HG02938 (cell line): ENCODE results near the gene SIMC1.
"Not testable (repeated sequence)": the region's sequence is repeated elsewhere in the genome, so short reads cannot be mapped to it uniquely, and the experiment has no call there.

Experiments
- ATAC-seq: cut with Tn5 transposase; IDR thresholded peaks from one replicate; pipeline ENCODE4 v1.9.1; 2021; ENCODE audit warnings: mild to moderate bottlenecking, moderate library complexity; ENCODE audit not compliant: unreplicated experiment

The SIMC1 gene

DNA sequence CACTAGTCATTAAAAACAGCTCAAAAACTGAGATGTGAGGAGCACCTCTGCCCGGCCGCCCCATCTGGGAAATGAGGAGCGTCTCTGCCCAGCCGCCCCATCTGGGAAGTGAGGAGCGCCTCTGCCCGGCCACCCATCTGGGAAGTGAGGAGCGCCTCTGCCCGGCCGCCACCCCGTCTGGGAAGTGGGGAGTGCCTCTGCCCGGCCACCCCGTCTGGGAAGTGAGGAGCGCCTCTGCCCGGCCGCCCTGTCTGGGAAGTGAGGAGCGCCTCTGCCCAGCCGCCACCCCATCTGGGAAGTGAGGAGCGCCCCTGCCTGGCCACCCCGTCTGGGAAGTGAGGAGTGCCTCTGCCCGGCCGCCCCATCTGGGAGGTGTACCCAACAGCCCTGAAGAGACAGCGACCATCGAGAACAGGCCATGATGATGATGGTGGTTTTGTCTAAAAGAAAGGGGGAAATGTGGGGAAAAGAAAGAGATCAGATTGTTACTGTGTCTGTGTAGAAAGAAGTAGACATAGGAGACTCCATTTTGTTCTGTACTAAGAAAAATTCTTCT, 23.7 kb upstream of the SIMC1 start:
- ATAC-seq, result not testable (repeated sequence)

DNA sequence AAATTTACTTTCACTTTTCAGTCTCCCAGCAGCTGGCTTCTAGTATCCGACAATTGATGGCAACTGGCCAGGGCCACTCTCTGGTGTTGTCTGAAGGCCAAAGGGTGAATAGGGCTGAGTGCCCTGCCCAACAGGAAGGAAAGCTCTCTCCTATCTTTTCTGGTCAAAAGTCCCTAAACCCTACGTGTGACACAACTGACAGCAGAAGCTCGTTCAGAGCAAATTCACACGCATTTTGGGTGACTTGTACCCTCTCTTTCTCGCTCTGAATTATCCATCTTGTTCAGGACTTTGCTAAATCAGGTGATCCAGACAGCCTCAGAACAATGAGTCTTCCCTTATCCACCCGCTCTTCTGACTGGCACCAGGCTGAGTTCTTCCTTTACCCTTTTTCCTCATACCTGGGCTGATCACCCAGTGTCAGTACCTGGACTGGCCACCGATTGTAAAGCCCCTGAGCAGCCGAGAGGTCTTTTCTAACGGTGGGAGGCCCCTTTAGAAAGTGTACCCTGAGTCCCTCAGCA, 21.8 kb upstream of the SIMC1 start:
- not testable (repeated sequence) for ATAC-seq

DNA sequence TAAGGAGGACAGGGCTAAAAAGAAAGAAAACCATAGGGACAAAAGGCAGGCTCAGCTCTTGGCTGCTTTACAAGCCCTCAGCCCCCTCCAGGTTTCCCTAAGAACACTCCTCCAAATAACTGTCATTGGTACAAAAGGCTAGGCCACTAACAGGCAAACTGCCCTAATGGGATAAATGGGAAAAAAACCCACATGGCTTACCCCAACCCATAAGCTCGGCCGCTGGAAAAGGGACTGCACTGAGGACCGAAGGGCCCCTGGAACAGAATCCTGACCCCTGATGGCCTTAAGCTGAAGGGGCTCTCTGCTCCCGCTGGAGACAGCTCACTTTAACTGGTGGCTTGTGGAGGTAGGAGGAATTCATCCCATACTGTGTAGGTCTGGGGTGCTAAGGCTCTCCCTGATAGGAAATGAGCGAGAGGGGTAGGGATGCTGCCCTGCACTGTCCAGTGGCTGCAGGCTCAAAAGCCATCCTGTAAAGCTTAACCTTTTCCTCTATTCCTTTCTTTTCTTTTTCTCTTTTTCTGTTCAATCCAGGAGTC, 21.0 kb upstream of the SIMC1 start:
- not testable (repeated sequence) for ATAC-seq

DNA sequence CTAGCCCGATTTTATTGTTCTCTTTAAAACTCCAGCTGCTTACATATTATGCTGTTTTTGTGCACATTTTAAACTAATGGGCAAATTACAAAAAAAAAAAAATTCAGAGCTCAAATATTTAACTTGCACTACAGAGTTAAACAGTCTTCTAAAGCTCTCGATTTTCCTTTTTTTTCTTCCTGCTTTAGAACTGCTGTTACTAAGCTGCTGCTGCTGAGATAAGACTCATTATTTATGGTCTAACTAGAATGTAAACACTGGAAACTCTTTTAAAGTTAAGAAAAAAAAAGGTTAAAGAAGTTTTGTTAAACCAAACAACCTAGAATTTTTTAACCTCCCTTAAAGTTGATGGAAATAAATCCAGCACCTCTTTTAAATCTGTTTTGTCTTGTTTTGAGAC, 20.5 kb upstream of the SIMC1 start:
- ATAC-seq, result not testable (repeated sequence)

DNA sequence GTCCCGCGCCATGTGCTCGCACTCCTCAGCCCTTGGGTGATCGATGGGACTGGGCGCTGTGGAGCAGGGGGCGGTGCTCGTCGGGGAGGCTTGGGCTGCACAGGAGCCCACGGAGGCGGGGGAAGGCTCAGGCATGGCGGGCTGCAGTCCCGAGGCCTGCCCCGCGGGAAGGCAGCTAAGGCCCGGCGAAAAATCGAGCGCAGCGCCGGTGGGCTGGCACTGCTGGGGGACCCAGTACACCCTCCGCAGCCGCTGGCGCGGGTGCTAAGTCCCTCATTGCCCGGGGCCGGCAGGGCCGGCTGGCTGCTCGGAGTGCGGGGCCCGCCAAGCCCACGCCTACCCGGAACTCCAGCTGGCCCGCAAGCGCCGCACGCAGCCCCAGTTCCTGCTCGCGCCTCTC, 16.2 kb upstream of the SIMC1 start:
- ATAC-seq, result not testable (repeated sequence)

DNA sequence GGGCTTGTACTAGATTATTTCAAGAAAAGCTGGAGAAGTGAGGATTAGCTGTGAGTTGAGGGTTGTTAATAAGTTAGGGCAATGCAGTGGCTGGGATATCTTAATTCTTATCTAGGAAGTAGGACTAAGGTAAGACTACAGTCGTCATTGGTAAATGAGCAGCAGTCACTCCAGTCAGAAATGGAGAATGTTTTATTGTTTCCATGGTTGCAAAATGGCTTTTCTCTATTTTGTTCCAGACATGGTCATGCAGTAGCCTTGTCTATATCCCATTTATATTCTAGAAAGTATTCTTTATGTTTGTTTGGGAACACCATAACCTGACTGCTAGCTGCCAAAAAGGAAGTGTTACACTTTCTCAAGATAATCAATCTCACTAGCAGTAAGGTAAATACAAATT, 9.9 kb upstream of the SIMC1 start:
- ATAC-seq, result not testable (repeated sequence)

DNA sequence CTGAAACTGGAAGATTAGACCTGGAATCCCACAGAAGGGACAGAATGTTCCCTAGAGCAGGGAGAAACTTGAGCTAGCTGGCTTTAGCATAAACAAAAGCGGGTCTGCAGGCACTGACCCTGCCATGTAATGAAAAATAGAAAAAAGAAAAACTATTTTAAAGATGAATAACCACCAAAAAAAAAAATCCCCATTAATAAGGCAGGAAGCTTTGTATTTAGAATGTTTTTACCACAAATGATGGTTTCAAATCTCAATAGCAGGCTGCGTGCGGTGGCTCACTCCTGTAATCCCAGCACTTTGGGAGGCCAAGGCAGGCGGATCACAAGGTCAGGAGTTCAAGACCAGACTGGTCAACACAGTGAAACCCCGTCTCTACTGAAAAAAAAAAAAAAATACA, 5.0 kb upstream of the SIMC1 start:
- not testable (repeated sequence) for ATAC-seq

DNA sequence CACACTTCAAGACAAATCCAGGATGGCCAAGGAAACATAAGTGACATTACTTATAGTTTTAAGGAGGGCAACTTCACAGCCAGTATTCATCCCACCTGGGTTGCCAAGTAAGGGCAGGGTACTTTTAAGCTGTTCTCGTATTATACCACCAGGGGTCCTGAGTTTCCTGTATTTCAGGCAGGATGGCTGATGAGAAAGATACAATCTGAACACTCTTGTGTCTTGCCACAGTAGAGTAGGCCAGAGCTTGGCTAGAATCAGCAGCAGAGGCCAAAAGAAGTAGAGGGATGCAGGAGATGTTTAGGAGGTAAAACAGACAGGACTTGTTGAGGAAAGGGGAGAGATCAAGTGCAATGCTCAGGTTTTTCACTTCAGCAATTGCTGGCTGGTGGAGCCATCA, 3.1 kb upstream of the SIMC1 start:
- ATAC-seq, result not testable (repeated sequence)

DNA sequence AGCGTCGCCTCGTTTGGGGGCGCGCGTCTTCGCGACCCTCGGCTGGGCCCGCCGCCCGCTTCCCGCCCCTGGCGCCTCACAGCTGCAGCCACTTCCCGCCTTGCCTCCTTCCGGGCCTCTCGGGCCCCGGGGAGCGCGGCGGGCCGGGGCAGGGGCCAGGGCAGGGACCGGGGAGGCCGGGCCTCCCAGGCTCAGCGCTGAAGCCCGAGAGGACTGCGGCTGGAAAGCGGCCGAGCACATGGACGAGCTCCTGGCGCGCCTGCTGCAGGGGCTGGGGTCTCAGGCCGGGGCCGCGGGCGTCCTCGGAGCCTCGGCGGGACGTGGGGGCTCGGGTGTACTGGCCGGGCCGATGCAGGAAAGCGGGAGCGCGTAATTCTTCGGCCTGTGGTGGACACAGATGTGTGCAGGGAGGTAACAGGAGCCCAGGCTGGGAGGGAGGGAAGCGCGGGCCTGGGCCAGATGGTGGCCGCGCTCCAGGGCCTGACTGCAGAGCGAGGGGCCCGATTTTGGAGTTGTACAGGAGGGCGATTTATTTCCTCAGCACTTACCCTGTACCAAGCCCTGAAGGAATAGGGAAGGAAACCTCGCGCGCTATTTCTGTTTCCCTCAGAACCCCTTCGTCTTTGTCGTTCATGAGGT, 540 bp downstream of the SIMC1 start:
- ATAC-seq, result peak; percentile 30

DNA sequence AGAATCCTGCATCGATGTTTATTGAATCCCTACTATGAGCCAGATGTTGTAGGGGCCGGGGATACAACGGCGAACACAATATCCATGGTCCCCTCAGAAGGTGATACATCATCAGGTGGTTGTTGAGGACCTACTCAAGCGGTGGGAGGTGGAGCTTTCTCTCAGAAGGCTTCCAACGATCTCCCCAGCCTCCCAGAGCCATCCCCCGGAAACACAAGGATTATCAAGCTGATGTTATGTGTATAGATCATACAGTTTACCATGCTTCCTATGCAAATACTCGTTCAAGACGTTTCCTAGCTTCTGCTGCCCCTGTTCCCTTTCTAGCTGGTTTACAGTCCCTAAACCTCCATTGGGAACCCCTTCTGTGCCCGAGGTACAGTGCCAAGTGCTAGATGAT, 1.1 kb downstream of the SIMC1 start:
- not testable (repeated sequence) for ATAC-seq

DNA sequence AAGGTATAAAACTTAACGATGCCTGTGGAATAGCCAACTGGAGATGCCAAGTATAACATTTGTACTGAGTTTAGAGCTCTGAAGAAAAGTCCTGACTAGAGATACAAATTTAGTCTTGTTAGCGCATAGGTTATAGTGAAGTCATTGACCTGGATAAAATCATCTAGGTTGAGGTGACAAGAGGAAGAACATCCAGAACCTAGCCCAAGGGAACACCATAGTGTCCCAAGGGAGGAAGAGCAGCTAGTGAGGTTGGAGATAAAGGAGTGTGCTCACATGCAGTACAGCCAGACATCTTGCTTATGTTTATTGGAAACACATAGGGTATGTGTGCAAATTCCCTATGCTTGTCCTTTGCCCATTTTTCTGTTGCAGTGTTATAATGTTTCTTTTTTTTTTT, 6.1 kb downstream of the SIMC1 start:
- ATAC-seq, result not testable (repeated sequence)

DNA sequence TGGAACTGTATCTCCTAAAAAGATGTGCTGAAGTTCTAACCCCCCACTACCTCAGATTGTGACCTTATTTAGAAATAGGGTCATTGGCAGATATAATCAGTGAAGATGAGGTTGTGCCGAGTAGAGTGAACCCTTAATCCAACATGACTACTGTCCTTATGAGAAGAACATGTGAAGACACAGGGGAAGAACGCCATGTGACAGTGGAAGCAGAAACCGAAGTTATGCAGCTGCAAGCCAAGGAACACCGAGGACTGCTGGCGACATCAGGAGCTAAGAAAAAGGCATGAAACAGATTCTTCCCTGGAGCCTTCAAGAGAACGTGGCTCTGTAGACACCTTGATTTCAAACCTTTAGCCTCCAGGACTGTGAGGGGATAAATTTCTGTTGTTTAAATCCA, 6.8 kb downstream of the SIMC1 start:
- ATAC-seq, result not testable (repeated sequence)

DNA sequence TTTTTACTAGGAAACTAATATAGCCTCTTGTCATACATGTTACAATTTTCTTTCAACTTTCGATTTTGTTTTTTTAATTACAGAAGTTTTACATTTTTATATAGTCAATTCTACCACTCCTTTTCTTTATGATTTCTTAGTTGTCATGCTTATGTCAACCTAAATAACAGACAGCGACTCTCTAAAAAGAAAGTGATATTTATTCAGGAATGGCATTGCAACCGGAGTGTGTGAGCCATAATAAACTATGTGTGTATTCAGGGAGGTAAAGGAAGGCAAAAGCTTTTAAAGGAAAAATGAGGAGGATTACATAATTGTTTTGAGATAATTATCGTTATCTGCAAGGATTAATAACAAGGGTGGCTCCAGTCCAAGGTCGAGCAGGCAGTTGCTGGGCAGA, 7.3 kb downstream of the SIMC1 start:
- ATAC-seq, result not testable (repeated sequence)

DNA sequence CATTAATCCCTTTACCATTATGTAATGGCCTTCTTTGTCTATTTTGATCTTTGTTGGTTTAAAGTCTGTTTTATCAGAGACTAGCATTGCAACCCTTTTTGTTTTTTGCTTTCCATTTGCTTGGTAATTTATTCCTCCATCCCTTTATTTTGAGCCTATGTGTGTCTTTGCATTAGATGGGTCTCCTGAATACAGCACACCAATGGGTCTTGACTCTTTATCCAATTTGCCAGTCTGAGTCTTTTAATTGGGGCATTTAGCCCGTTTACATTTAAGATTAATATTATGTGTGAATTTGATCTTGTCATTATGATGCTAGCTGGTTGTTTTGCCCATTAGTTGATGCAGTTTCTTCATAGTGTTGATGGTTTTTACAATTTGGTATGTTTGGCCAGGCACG, 12.5 kb downstream of the SIMC1 start:
- ATAC-seq, result not testable (repeated sequence)

DNA sequence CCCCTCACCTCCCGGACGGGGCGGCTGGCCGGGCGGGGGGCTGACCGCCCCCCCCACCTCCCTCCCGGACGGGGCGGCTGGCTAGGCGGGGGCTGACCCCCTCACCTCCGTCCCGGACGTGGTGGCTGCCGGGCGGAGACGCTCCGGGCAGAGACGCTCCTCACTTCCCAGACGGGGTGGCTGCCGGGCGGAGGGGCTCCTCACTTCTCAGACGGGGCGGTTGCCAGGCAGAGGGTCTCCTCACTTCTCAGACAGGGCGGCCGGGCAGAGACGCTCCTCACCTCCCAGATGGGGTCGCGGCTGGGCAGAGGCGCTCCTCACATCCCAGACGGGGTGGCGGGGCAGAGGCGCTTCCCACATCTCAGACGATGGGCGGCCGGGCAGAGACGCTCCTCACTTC, 13.9 kb downstream of the SIMC1 start:
- not testable (repeated sequence) for ATAC-seq

DNA sequence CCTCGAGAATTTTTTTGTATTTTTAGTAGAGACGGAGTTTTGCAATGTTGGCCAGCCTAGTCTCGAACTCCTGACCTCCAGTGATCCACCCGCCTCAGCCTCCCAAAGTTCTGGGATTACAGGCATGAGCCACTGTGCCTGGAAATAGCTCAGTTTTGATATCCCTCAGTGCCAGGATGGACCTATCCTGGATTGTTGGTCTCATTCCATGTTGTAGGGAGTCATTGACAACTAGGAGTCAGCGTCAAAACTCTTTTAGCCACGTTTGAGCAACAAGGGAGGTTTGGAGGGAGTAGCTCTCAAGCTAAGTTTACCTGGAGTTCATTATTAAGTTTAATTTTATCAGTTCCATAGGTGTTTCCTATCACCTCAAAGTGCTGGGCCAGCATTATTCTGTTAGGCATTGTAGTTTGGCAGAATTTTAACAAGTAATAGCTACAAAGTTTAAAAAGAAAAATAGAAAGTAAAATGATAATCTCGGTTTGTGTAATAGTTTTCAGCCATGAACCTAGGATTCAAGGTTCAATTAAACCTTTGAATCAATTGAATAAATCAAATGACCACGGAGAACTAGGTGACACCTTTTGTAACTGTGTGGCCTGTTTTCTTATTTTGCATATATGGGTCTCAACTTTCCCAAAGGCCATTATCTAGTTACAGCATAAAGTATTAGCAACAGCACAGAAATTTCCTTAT, 15.3 kb downstream of the SIMC1 start:
- not testable (repeated sequence) for ATAC-seq

DNA sequence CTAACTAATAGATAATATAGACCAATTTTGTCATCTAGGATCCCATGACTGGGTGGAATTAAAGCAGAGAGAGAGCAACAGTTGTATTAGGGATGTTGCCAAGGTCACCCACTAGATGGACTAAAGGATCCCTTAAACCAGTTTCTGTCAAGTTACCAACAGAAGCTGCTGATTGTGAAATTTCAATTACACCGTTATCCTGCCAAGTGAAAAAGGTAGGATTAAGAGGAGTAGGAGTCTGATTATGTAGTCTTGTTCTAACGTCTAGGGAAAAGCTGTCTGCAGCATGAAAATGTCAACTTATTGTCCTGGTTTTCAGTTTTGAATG, 15.8 kb downstream of the SIMC1 start:
- ATAC-seq, result not testable (repeated sequence)

DNA sequence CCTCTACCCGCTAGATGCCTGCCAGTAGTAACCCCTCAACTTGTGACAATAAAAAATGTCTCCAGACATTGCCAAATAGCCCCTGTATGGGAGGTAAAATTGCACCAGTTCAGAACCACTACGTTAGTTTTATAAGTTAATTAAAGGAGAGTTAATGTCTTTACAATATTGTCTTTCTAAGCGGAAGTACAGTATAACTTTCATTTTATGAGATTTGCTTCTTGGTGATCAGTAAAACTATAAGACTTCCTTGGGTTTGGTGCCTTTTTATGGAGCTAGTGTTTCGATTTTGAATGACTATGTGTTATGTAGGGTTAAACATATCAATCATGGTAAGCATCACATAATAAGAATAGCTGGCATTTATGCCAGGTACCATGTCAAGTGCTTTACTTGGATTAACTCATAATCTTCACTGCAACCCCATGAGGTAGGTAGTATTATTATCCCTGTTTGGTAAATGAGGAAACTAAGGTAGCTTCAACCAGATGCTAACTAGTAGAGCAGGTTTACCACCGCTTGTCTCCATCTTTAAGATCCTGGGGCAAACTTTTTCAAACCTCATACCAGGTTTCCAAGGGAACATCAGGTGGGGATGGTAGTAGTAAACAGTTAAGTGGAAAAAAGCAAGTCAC, 19.8 kb downstream of the SIMC1 start:
- not testable (repeated sequence) for ATAC-seq

DNA sequence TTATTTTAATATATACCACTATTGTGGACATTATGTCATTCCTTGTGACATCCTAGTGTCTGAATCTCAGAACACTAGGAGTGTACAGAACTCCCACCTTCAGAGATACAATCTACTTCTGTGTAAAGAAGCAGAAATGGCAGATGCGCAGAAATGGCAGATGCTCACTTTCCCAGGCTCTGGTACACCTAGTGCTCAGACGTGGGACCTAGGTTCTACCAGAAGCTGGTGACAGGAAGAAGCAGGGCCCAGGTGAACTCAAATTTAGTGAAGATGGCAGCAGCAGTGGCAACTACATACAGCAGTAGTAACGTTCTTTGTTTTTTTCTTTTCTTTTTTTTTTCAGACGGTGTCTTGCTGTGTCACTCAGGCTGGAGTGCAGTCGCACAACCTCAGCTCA, 22.5 kb downstream of the SIMC1 start:
- not testable (repeated sequence) for ATAC-seq

DNA sequence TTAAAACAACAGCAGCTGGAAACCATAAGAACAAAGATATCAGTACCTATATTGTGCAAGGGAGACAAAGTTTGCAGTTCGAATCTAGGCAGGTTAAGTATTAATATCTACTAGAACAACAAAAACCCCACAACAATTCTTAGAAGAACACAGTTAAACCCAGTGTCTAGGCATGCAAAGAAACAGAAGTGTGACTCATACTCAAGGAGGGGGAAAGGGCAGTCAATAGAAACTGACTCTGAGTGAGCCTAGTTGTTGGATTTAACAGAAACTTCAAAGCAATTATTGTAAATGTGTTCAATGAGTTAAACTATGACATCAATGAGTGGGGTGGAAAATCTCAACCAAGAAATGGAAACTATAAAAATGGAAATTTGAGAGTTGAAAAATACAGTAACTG, 28.2 kb downstream of the SIMC1 start:
- not testable (repeated sequence) for ATAC-seq

DNA sequence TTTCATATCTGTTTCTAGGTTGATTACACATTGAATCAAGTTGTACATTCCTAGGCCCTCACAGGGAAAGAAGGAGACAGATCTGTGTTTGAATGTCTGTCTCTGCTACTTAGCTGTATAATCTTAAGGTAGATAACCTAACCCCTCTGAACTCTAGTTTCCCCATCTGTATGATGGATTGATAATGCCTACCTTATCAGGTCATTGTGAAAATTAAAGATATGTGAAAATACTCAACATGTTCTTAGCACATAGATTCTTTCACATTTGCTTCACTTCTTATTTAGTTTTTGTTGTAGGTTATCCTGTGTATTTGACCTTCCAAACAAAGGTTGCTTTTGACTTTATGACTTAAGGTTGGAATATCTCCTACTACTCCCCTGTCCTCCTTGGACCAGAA, 50.8 kb downstream of the SIMC1 start:
- not testable (repeated sequence) for ATAC-seq
